ENCODE results near the gene FAM227A.

Gene FAM227A

GRCh38 chr22:38699143-38699542 is 43.0 kb upstream of the FAM227A start:
- TF ChIP-seq CTCF (IDR thresholded peaks at IDR 0.05; ENCODE audit: low read depth, low read length), result no peak
- no peak for DNase-seq (ENCODE audit: extremely low read depth, low read depth)

GRCh38 chr22:38698407-38699094 is 42.4 kb upstream of the FAM227A start:
- no peak for TF ChIP-seq CTCF (IDR thresholded peaks at IDR 0.05; ENCODE audit: low read depth, low read length)
- DNase-seq (ENCODE audit: extremely low read depth, low read depth), result no peak

GRCh38 chr22:38697425-38698089 is 41.4 kb upstream of the FAM227A start:
- no peak for TF ChIP-seq CTCF (IDR thresholded peaks at IDR 0.05; ENCODE audit: low read depth, low read length)
- DNase-seq (ENCODE audit: extremely low read depth, low read depth), result no peak

GRCh38 chr22:38696606-38697424 is 40.6 kb upstream of the FAM227A start:
- TF ChIP-seq CTCF (IDR thresholded peaks at IDR 0.05; ENCODE audit: low read depth, low read length), result no peak
- DNase-seq (ENCODE audit: extremely low read depth, low read depth), result peak; percentile 44

GRCh38 chr22:38694940-38695339 is 38.7 kb upstream of the FAM227A start:
- TF ChIP-seq CTCF (IDR thresholded peaks at IDR 0.05; ENCODE audit: low read depth, low read length), result no peak
- DNase-seq (ENCODE audit: extremely low read depth, low read depth), result no peak

- TF ChIP-seq CTCF (IDR thresholded peaks at IDR 0.05; ENCODE audit: low read depth, low read length), result no peak
- DNase-seq (ENCODE audit: extremely low read depth, low read depth), result no peak
Observed at GRCh38 chr22:38694049-38694448, 37.9 kb upstream of the FAM227A start.

GRCh38 chr22:38689651-38690050 is 33.5 kb upstream of the FAM227A start:
- DNase-seq (ENCODE audit: extremely low read depth, low read depth), result no peak
- TF ChIP-seq CTCF (IDR thresholded peaks at IDR 0.05; ENCODE audit: low read depth, low read length), result no peak

Measured in AG09319 (cell line).